ENCODE data around the gene OPN4. TPM values are rescaled to one million over a fixed set of nuclear protein-coding genes. Genes with fewer than 3 reads are reported as not detected.

The OPN4 gene
- total and polyA plus RNA-seq, 5 donors from 2014 or later: not detected

GRCh38 chr10:86693275-86693674 is 38.9 kb downstream of the OPN4 start:
- H3K36me3 ChIP-seq (ENCODE audit: control insufficient read depth, insufficient read depth, low read length): no peaks in the 10 kb centered on the region
- H3K4me3 ChIP-seq (ENCODE audit: low read depth, low read length): no peak overlapping the region
- Mint-ChIP-seq H3K36me3 (no peaks in the 10 kb centered on the region), H3K27ac (peak overlapping the region in 1 of 3 donors; percentile 26), H3K4me3 (no peak overlapping the region), H3K9me3 (peaks cover 0 to 2% (median 0%) of the 10 kb centered on the region in 7 donors), H3K27me3 (no peaks in the 10 kb centered on the region), H3K4me1 (peaks cover 0 to 10% (median 2%) of the 10 kb centered on the region in 4 donors)
- DNase-seq (no peak), ATAC-seq (ENCODE audit: low read depth in 2 of 2) (no peak)
- no peaks in the 10 kb centered on the region for H3K4me1 ChIP-seq (ENCODE audit: control insufficient read depth, insufficient read depth, low read length, poor library complexity, severe bottlenecking)
- H3K27me3 ChIP-seq (ENCODE audit: control insufficient read depth, insufficient read depth, low read length): no peaks in the 10 kb centered on the region
- no peak overlapping the region for H3K27ac ChIP-seq (ENCODE audit: insufficient read depth, low read length, poor library complexity, severe bottlenecking)
- H3K9me3 ChIP-seq (ENCODE audit: control insufficient read depth in 2 of 2, low read length in 2 of 2): no peaks in the 10 kb centered on the region

DNA sequence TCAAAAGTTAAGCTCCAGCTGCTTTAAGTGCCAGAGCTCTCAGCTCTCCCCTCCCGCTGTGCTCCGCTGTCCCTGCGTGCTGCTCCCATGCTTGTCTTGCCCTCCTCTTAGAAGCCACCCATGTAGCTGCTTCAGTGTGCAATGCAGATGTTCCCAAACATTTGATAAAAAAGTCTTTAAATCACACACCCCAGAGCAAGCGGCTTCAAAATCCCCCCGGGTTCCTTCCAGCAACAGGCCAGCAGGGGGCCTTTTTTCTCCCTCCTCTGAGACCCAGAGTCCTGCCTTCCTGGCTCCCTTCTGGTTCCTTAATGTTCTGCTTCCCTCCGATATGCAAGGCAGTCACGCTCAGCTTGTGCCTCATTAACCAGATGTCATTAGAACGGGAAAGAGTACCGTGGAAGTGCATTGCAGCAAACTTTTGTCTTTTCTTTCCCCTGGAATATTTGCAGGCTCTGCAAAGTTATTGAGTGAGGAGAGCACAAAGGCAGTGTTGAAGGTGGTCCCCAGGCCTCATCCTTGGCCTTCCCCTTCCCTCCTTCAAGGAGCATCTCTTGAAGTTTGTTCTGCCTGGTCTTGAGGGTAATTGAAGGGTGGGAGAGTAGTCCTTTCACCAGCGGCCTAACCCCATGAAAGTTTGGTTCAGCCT is 39.5 kb downstream of the OPN4 start:
- no peaks in the 10 kb centered on the region for H3K9me3 ChIP-seq (ENCODE audit: control insufficient read depth in 2 of 2, low read length in 2 of 2)
- DNase-seq (peak in 2 of 3 donors; percentile 23 to 43), ATAC-seq (ENCODE audit: low read depth in 2 of 2) (no peak)
- Mint-ChIP-seq H3K36me3 (no peaks in the 10 kb centered on the region), H3K9me3 (peaks cover 0 to 2% (median 0%) of the 10 kb centered on the region in 7 donors), H3K4me3 (no peak overlapping the region), H3K4me1 (peaks cover 0 to 5% (median 0%) of the 10 kb centered on the region in 4 donors), H3K27me3 (no peaks in the 10 kb centered on the region), H3K27ac (peak overlapping the region in 1 of 3 donors; percentile 26)
- no peak overlapping the region for H3K4me3 ChIP-seq (ENCODE audit: low read depth, low read length)
- H3K27me3 ChIP-seq (ENCODE audit: control insufficient read depth, insufficient read depth, low read length): no peaks in the 10 kb centered on the region
- H3K4me1 ChIP-seq (ENCODE audit: control insufficient read depth, insufficient read depth, low read length, poor library complexity, severe bottlenecking): no peaks in the 10 kb centered on the region
- H3K36me3 ChIP-seq (ENCODE audit: control insufficient read depth, insufficient read depth, low read length): no peaks in the 10 kb centered on the region
- H3K27ac ChIP-seq (ENCODE audit: insufficient read depth, low read length, poor library complexity, severe bottlenecking): no peak overlapping the region

DNA sequence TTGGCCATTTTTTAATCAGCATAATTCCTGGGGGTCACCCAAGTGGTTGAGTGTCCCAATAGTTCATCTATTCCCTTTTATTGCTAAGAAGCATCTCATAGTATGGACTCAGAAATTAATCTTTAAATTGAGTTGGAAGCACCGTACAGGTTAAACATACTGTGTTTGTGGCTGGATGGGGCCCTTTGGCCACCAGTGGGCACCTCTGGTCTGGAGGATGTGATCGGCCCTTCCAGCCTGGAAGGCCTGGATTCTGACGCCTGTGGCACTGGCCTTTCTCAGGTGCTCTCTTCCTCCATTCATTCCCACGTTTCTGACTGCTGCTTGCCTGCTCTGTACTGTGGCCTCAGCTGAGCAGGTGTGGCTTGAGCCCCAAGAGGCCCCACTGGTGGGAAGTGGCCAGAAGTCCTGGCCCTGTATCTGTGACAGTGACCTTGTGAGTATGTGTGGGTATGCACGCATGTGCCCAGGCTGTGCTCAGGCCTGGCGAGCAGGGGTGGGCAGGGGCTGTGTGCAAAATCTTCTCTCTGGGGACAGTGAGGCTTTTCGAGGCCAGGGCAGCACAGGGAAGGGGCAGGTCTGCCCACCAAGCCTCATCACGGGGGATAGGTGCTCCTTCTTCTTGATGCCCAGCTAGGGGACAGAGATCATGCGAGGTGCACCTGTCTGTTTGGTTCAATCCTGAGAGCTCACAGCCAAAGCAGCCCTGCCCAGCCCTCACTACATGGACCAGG is 44.0 kb downstream of the OPN4 start:
- H3K9me3 Mint-ChIP-seq: no peaks in the 10 kb centered on the region
- Histone ChIP-seq H3K4me1 (ENCODE audit: control insufficient read depth, insufficient read depth, low read length, poor library complexity, severe bottlenecking) (no peaks in the 10 kb centered on the region), H3K9me3 (ENCODE audit: control insufficient read depth in 2 of 2, low read length in 2 of 2) (no peaks in the 10 kb centered on the region), H3K27me3 (ENCODE audit: control insufficient read depth, insufficient read depth, low read length) (no peaks in the 10 kb centered on the region), H3K27ac (ENCODE audit: insufficient read depth, low read length, poor library complexity, severe bottlenecking) (no peak overlapping the region), H3K4me3 (ENCODE audit: low read depth, low read length) (no peak overlapping the region), H3K36me3 (ENCODE audit: control insufficient read depth, insufficient read depth, low read length) (no peaks in the 10 kb centered on the region)
- H3K4me1 Mint-ChIP-seq: no peaks in the 10 kb centered on the region
- H3K27ac Mint-ChIP-seq: no peak overlapping the region
- ATAC-seq (ENCODE audit: low read depth in 2 of 2): no peak
- H3K27me3 Mint-ChIP-seq: no peaks in the 10 kb centered on the region
- no peaks in the 10 kb centered on the region for H3K36me3 Mint-ChIP-seq
- no peak for DNase-seq
- no peak overlapping the region for H3K4me3 Mint-ChIP-seq

GRCh38 chr10:86699125-86699524 is 44.8 kb downstream of the OPN4 start:
- H3K27ac Mint-ChIP-seq: no peak overlapping the region
- DNase-seq (no peak), ATAC-seq (ENCODE audit: low read depth in 2 of 2) (no peak)
- H3K9me3 ChIP-seq (ENCODE audit: control insufficient read depth in 2 of 2, low read length in 2 of 2): no peaks in the 10 kb centered on the region
- no peaks in the 10 kb centered on the region for H3K36me3 Mint-ChIP-seq
- H3K27me3 ChIP-seq (ENCODE audit: control insufficient read depth, insufficient read depth, low read length): no peaks in the 10 kb centered on the region
- no peaks in the 10 kb centered on the region for H3K36me3 ChIP-seq (ENCODE audit: control insufficient read depth, insufficient read depth, low read length)
- H3K4me3 Mint-ChIP-seq: no peak overlapping the region
- no peak overlapping the region for H3K4me3 ChIP-seq (ENCODE audit: low read depth, low read length)
- no peaks in the 10 kb centered on the region for H3K9me3 Mint-ChIP-seq
- H3K27me3 Mint-ChIP-seq: no peaks in the 10 kb centered on the region
- no peak overlapping the region for H3K27ac ChIP-seq (ENCODE audit: insufficient read depth, low read length, poor library complexity, severe bottlenecking)
- no peaks in the 10 kb centered on the region for H3K4me1 ChIP-seq (ENCODE audit: control insufficient read depth, insufficient read depth, low read length, poor library complexity, severe bottlenecking)
- H3K4me1 Mint-ChIP-seq: no peaks in the 10 kb centered on the region

DNA sequence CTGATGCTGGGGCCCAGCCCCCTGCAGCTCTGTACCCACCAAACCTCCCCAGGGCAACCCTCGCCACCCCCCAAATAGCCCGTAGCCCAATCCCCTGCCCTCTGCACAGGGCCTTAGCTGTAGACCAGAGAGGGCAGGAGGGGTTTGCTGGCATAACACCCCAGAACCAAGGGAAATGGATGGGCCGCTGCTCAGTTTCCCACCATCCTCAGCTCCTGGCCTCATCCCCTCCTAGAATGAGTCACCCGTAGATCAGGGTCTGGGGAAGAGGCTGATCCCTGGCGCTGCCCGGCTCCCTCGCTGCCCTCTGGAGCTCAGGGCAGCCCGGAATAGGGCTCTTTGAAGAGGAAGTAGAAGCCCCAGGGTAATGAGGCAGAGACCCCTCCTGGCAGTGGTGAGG is 45.2 kb downstream of the OPN4 start:
- Mint-ChIP-seq H3K4me1 (no peaks in the 10 kb centered on the region), H3K4me3 (no peak overlapping the region), H3K27me3 (no peaks in the 10 kb centered on the region), H3K9me3 (no peaks in the 10 kb centered on the region), H3K36me3 (no peaks in the 10 kb centered on the region), H3K27ac (no peak overlapping the region)
- H3K27me3 ChIP-seq (ENCODE audit: control insufficient read depth, insufficient read depth, low read length): no peaks in the 10 kb centered on the region
- H3K36me3 ChIP-seq (ENCODE audit: control insufficient read depth, insufficient read depth, low read length): no peaks in the 10 kb centered on the region
- DNase-seq (no peak), ATAC-seq (ENCODE audit: low read depth in 2 of 2) (no peak)
- H3K4me3 ChIP-seq (ENCODE audit: low read depth, low read length): no peak overlapping the region
- no peaks in the 10 kb centered on the region for H3K9me3 ChIP-seq (ENCODE audit: control insufficient read depth in 2 of 2, low read length in 2 of 2)
- H3K4me1 ChIP-seq (ENCODE audit: control insufficient read depth, insufficient read depth, low read length, poor library complexity, severe bottlenecking): no peaks in the 10 kb centered on the region
- H3K27ac ChIP-seq (ENCODE audit: insufficient read depth, low read length, poor library complexity, severe bottlenecking): no peak overlapping the region

DNA sequence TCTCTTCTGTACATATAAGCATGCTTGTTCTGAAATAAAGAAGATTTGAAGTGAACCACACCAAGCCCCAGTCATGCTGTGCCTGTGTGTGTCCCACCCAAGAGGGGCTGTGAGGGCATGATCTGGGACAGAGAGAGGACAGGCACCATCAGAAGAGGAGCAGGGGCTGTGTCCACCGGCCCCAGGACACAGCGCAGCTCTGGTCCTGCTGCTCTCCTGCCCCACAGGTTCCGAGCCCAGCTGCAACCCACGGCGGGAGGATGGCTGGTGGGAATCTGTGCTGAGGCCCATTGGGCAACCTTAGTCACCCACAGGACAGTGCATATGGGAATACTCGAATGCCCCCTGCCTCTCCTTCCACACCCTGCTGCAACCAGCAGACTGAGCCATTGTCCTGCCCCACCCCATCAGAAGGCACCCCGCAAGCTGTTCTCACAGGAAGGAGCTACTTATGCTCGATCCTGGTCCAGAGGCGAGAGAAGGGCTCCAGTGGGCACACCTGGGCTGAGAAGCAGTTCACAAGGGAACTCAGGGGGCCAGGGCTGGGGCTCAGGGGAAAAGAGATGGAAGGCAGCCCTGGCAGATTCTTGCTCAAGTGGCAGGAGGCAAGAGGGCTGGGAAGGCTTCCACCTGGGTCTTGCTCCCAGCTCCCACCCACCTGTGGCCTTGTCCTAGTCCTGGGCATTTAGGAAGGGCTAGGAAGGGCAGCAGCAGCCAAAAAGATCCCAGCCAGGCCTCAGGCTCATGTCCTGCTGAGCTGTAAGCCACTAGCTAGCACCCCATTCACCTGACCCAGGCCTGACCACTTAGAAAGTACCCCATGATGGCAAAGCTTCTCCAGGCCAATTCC is 45.9 kb downstream of the OPN4 start:
- Mint-ChIP-seq H3K4me3 (no peak overlapping the region), H3K9me3 (no peaks in the 10 kb centered on the region), H3K27me3 (no peaks in the 10 kb centered on the region), H3K36me3 (no peaks in the 10 kb centered on the region), H3K27ac (no peak overlapping the region), H3K4me1 (no peaks in the 10 kb centered on the region)
- ATAC-seq (ENCODE audit: low read depth in 2 of 2) (no peak), DNase-seq (no peak)
- no peak overlapping the region for H3K4me3 ChIP-seq (ENCODE audit: low read depth, low read length)
- no peaks in the 10 kb centered on the region for H3K27me3 ChIP-seq (ENCODE audit: control insufficient read depth, insufficient read depth, low read length)
- H3K9me3 ChIP-seq (ENCODE audit: control insufficient read depth in 2 of 2, low read length in 2 of 2): no peaks in the 10 kb centered on the region
- no peak overlapping the region for H3K27ac ChIP-seq (ENCODE audit: insufficient read depth, low read length, poor library complexity, severe bottlenecking)
- H3K36me3 ChIP-seq (ENCODE audit: control insufficient read depth, insufficient read depth, low read length): no peaks in the 10 kb centered on the region
- no peaks in the 10 kb centered on the region for H3K4me1 ChIP-seq (ENCODE audit: control insufficient read depth, insufficient read depth, low read length, poor library complexity, severe bottlenecking)

DNA sequence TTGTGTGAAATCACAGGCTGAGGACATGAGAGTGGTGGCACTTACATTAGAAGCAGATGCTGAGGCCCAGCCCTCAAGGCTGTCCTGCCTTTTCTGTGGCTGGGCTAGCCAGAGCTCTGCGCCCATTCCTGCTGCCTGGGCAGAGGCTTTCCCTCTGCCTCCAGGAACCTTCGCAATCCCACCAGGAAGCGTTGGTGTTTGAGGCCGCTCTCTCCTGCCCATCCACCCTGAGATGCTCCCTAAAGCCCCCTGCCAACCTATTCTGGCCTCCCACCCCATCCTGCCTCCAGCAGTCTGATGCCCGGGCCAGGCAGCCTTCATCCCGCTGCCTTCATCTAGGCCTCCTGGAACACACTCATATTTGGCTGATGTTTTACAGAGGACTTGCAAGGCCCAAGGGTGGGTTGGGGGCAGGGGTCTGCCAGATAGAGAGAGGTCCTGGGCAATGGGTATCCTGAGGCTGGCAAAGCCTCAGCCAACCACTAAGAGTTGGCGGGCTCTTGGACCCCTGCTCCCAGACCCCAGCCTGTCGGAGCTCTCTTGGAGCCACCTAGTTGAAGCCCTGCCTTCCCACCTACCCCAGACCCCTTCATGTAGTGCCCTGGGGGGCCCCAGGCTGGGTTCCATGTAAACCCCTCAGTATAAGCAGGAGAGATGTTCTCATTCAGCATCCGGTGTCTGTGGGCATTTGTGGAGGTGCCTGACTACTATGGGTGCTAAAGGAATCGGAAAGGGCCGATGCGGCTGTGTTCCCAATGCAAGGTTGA is 46.7 kb downstream of the OPN4 start:
- H3K9me3 ChIP-seq (ENCODE audit: control insufficient read depth in 2 of 2, low read length in 2 of 2): no peaks in the 10 kb centered on the region
- Mint-ChIP-seq H3K4me1 (no peaks in the 10 kb centered on the region), H3K27ac (peak overlapping the region in 1 of 3 donors; percentile 46), H3K27me3 (no peaks in the 10 kb centered on the region), H3K4me3 (no peak overlapping the region), H3K36me3 (no peaks in the 10 kb centered on the region), H3K9me3 (no peaks in the 10 kb centered on the region)
- H3K4me3 ChIP-seq (ENCODE audit: low read depth, low read length): no peak overlapping the region
- no peak for DNase-seq
- H3K27me3 ChIP-seq (ENCODE audit: control insufficient read depth, insufficient read depth, low read length): no peaks in the 10 kb centered on the region
- ATAC-seq (ENCODE audit: low read depth in 2 of 2): no peak
- H3K36me3 ChIP-seq (ENCODE audit: control insufficient read depth, insufficient read depth, low read length): no peaks in the 10 kb centered on the region
- H3K27ac ChIP-seq (ENCODE audit: insufficient read depth, low read length, poor library complexity, severe bottlenecking): no peak overlapping the region
- no peaks in the 10 kb centered on the region for H3K4me1 ChIP-seq (ENCODE audit: control insufficient read depth, insufficient read depth, low read length, poor library complexity, severe bottlenecking)

Data from CD4-positive, CD25-positive, alpha-beta regulatory T cell (primary cell).